Mammary epithelial cell (primary cell): ENCODE measurements around the gene SPATA46.

ENCODE experiments used
- EZH2 ChIP-seq: IDR thresholded peaks from 2 replicates; pipeline ENCODE4 v1.6.1; 2012; ENCODE audit warnings: low read length, inconsistent platforms, borderline replicate concordance
- TF ChIP-seq, protein P1 (sequence below), 2 donors: IDR thresholded peaks in 1 of 2; conservative IDR thresholded peaks in 1 of 2; 2 replicates each; pipeline ENCODE4 v1.5.1; 2011 to 2012; ENCODE audit warnings: inconsistent platforms in 2 of 2, low read length in 2 of 2, mild to moderate bottlenecking in 2 of 2, control low read depth in 1 of 2, low read depth in 1 of 2; ENCODE audit not compliant: insufficient read depth in 1 of 2; ENCODE audit errors: extremely low read depth in 1 of 2

DNA sequence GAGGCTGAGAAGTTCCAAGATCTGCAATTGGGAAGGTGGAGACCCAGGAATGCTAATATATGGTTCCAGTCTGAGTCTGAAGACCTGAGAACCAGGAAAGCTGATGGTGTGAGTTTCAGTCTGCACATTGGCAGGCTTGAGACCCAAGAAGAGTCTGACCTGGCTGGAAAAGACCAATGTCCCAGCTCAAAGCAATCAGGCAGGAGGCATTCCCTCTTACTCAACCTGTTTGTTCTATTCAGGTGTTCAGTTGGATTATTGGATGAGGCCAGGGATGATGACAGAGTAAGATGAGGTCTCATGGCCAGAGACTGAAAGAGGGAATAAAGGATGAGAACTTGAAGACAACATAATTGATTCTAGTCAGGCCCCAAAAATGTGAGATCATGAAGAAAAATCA, 50.1 kb downstream of the SPATA46 start:
- no peak for TF ChIP-seq EZH2
- TF ChIP-seq, protein P1, sequence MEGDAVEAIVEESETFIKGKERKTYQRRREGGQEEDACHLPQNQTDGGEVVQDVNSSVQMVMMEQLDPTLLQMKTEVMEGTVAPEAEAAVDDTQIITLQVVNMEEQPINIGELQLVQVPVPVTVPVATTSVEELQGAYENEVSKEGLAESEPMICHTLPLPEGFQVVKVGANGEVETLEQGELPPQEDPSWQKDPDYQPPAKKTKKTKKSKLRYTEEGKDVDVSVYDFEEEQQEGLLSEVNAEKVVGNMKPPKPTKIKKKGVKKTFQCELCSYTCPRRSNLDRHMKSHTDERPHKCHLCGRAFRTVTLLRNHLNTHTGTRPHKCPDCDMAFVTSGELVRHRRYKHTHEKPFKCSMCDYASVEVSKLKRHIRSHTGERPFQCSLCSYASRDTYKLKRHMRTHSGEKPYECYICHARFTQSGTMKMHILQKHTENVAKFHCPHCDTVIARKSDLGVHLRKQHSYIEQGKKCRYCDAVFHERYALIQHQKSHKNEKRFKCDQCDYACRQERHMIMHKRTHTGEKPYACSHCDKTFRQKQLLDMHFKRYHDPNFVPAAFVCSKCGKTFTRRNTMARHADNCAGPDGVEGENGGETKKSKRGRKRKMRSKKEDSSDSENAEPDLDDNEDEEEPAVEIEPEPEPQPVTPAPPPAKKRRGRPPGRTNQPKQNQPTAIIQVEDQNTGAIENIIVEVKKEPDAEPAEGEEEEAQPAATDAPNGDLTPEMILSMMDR (conservative IDR thresholded peaks at IDR 0.05 in 1 of 2, IDR thresholded peaks at IDR 0.05 in 1 of 2; ENCODE audit: extremely low read depth in 1 of 2, insufficient read depth in 1 of 2, low read depth in 1 of 2, low read length in 2 of 2) = no peak
